Suprapubic skin (tissue), 4 donors: ENCODE measurements around the gene IZUMO2.
"Not testable (repeated sequence)": the region's sequence is repeated elsewhere in the genome, so short reads cannot be mapped to it uniquely, and the experiment has no call there.

Experiments
- CTCF ChIP-seq, 2 donors: fragments of 200-600 bp in 1 of 2; fragments of 450-650 bp in 1 of 2; sonication (generic) in 1 of 2; IDR thresholded peaks; one replicate each; pipeline ENCODE4 v1.5.1; 2016 to 2019; ENCODE audit warnings: antibody characterized with exemption in 2 of 2, mild to moderate bottlenecking in 1 of 2, moderate library complexity in 1 of 2
- EP300 ChIP-seq: sonication (generic); formaldehyde crosslinking; IDR thresholded peaks from one replicate; pipeline ENCODE4 v1.6.1; 2017; ENCODE audit warnings: antibody characterized with exemption
- POLR2A ChIP-seq, 2 donors: fragments of 450-650 bp; IDR thresholded peaks; one replicate each; pipeline ENCODE4 v1.6.1; 2017; ENCODE audit warnings: antibody characterized with exemption in 2 of 2, mild to moderate bottlenecking in 2 of 2, moderate library complexity in 2 of 2
- POLR2AphosphoS5 ChIP-seq, 3 donors: sonication (generic); formaldehyde crosslinking; IDR thresholded peaks; one replicate each; pipeline ENCODE4 v1.6.1; 2017; ENCODE audit warnings: antibody characterized with exemption in 3 of 3

GRCh38 chr19:50103405-50103804, 59.7 kb downstream of the IZUMO2 start:
- TF ChIP-seq CTCF (IDR thresholded peaks at IDR 0.05); EP300; POLR2A (IDR thresholded peaks at IDR 0.05); POLR2AphosphoS5 (IDR thresholded peaks at IDR 0.05): not testable (repeated sequence)
